Calu3 (cell line): ENCODE measurements around the gene ANAPC15. TPM values are rescaled to one million over a fixed set of nuclear protein-coding genes. Genes with fewer than 3 reads are reported as not detected.

Experiments used
- BruUV-seq: library from RNA; stranded (reverse); fragments of 400-500 nt; replicated peaks from 2 replicates; lab custom pipeline; 2021; lab: Mats Ljungman, UMichigan
- CTCF ChIA-PET: fragments of 300-600 bp; sonication (Branson Sonifier 250); formaldehyde crosslinking; loops from one replicate; lab custom pipeline; 2022; ENCODE audit warnings: antibody characterized with exemption; lab: Charles Lee
- DNase-seq: peaks from one replicate; pipeline ENCODE4 v3.0.0; 2022
- H3K27ac Mint-ChIP-seq: one replicate; pipeline ENCODE4 v1.8.0; 2022; ENCODE audit warnings: mixed read lengths; ENCODE audit not compliant: unreplicated experiment
- H3K27me3 Mint-ChIP-seq: one replicate; pipeline ENCODE4 v1.8.0; 2022; ENCODE audit warnings: mixed read lengths; ENCODE audit not compliant: unreplicated experiment
- H3K36me3 Mint-ChIP-seq: one replicate; pipeline ENCODE4 v1.8.0; 2022; ENCODE audit warnings: mild to moderate bottlenecking, moderate library complexity, mixed read lengths; ENCODE audit not compliant: insufficient read depth, unreplicated experiment
- H3K4me1 Mint-ChIP-seq: one replicate; pipeline ENCODE4 v1.8.0; 2022; ENCODE audit warnings: mild to moderate bottlenecking, low read depth, mixed read lengths; ENCODE audit not compliant: unreplicated experiment
- H3K4me3 Mint-ChIP-seq: one replicate; pipeline ENCODE4 v1.8.0; 2022; ENCODE audit warnings: mild to moderate bottlenecking, low read depth, moderate library complexity, mixed read lengths; ENCODE audit not compliant: unreplicated experiment
- H3K9me3 Mint-ChIP-seq: one replicate; pipeline ENCODE4 v1.8.0; 2022; ENCODE audit warnings: low read depth, mixed read lengths; ENCODE audit not compliant: unreplicated experiment
- CTCF ChIP-seq: fragments of 200-600 bp; IDR thresholded peaks from one replicate; pipeline ENCODE4 v1.8.0; 2022; ENCODE audit warnings: antibody characterized with exemption; ENCODE audit not compliant: unreplicated experiment
- intact Hi-C: fragments of 100-400 bp; cut with micrococcal nuclease; formaldehyde crosslinking; loops from one replicate; pipeline ENCODE4 v1.10.0; 2022; ENCODE audit not compliant: unreplicated experiment
- total RNA-seq: library from RNA; stranded (reverse); gene quantifications from 2 replicates; pipeline ENCODE4 v1.2.3, GENCODE V29; 2022

Gene ANAPC15
- total RNA-seq, 1 experiment from 2014 or later: 29.4 TPM

- CTCF ChIA-PET: interaction anchor here (0.6 to 1.2 kb wide), 4 partner anchors 9 to 359 kb away, joined by 3 to 5 read pairs (median 3); no protein-coding TSS in a partner anchor
Measured at GRCh38 chr11:72072348-72072747, 40.1 kb downstream of the ANAPC15 start.

GRCh38 chr11:72070491-72070890 is 42.0 kb downstream of the ANAPC15 start:
- Mint-ChIP-seq H3K9me3 (no peaks in the 10 kb centered on the region), H3K27me3 (no peaks in the 10 kb centered on the region), H3K36me3 (peaks cover 23% of the 10 kb centered on the region), H3K4me3 (peak overlapping the region; percentile 44), H3K4me1 (peaks cover 54% of the 10 kb centered on the region), H3K27ac (peak overlapping the region; percentile 20)
- DNase-seq: no peak
- CTCF ChIA-PET: interaction anchor here (0.9 kb wide), 1 partner anchor 8 kb away, joined by 3 read pairs; no protein-coding TSS in a partner anchor
- BruUV-seq: no TSS peak
- no peak for TF ChIP-seq CTCF
- intact Hi-C loops: no loop called here

More at GRCh38 chr11:72072348-72072747, 40.1 kb downstream of the ANAPC15 start:
- Mint-ChIP-seq H3K9me3 (no peaks in the 10 kb centered on the region), H3K27me3 (no peaks in the 10 kb centered on the region), H3K36me3 (peaks cover 28% of the 10 kb centered on the region), H3K4me1 (peaks cover 62% of the 10 kb centered on the region), H3K4me3 (no peak overlapping the region), H3K27ac (no peak overlapping the region)
- intact Hi-C loops: no loop called here
- peak; percentile 33 for DNase-seq
- no TSS peak for BruUV-seq
- no peak for TF ChIP-seq CTCF

GRCh38 chr11:72069787-72070251 is 42.7 kb downstream of the ANAPC15 start:
- peaks cover 18% of the 10 kb centered on the region for H3K36me3 Mint-ChIP-seq
- H3K27ac Mint-ChIP-seq: peak overlapping the region; percentile 20
- TF ChIP-seq CTCF: no peak
- peak; percentile 68 for DNase-seq
- intact Hi-C loops: no loop called here
- CTCF ChIA-PET: interaction anchor here (0.9 kb wide), 1 partner anchor 8 kb away, joined by 3 read pairs; no protein-coding TSS in a partner anchor
- peak overlapping the region; percentile 44 for H3K4me3 Mint-ChIP-seq
- peaks cover 54% of the 10 kb centered on the region for H3K4me1 Mint-ChIP-seq
- H3K27me3 Mint-ChIP-seq: no peaks in the 10 kb centered on the region
- BruUV-seq: no TSS peak
- no peaks in the 10 kb centered on the region for H3K9me3 Mint-ChIP-seq

- no peak for DNase-seq
- Mint-ChIP-seq H3K27me3 (no peaks in the 10 kb centered on the region), H3K36me3 (peaks cover 21% of the 10 kb centered on the region), H3K9me3 (no peaks in the 10 kb centered on the region), H3K4me3 (peak overlapping the region; percentile 44), H3K27ac (peak overlapping the region; percentile 20), H3K4me1 (peaks cover 54% of the 10 kb centered on the region)
- no peak for TF ChIP-seq CTCF
- CTCF ChIA-PET: interaction anchor here (0.6 kb wide), 1 partner anchor 118 kb away, joined by 7 read pairs; no protein-coding TSS in a partner anchor
- intact Hi-C loops: no loop called here
- no TSS peak for BruUV-seq
Measured at GRCh38 chr11:72069200-72069599, 43.3 kb downstream of the ANAPC15 start.
